Suprapubic skin (tissue), 4 donors: ENCODE results near the gene ITSN1. TPM values are rescaled to one million over a fixed set of nuclear protein-coding genes. Genes with fewer than 3 reads are reported as not detected.
A peak's percentile ranks its signal among the peaks of the same experiment; 100 is the strongest.
"Not testable (repeated sequence)": the region's sequence is repeated elsewhere in the genome, so short reads cannot be mapped to it uniquely, and the experiment has no call there.

ENCODE experiments used
- DNase-seq, 2 donors: peaks; one replicate each; pipeline ENCODE4 v3.0.0-alpha.2; 2019; ENCODE audit warnings: low spot score in 2 of 2
- H3K27ac ChIP-seq: fragments of 200-600 bp; sonication (generic); one replicate; pipeline ENCODE4 v1.5.1; 2019
- H3K27me3 ChIP-seq: fragments of 200-600 bp; sonication (generic); one replicate; pipeline ENCODE4 v1.5.1; 2019
- H3K36me3 ChIP-seq: fragments of 200-600 bp; sonication (generic); one replicate; pipeline ENCODE4 v1.5.1; 2019
- H3K4me1 ChIP-seq: fragments of 200-600 bp; sonication (generic); one replicate; pipeline ENCODE4 v1.5.1; 2019
- H3K4me3 ChIP-seq: fragments of 200-600 bp; sonication (generic); one replicate; pipeline ENCODE4 v1.5.1; 2019; ENCODE audit warnings: mild to moderate bottlenecking
- H3K9me3 ChIP-seq: fragments of 200-600 bp; sonication (generic); one replicate; pipeline ENCODE4 v1.5.1; 2019
- CTCF ChIP-seq, 2 donors: fragments of 200-600 bp in 1 of 2; fragments of 450-650 bp in 1 of 2; sonication (generic) in 1 of 2; IDR thresholded peaks; one replicate each; pipeline ENCODE4 v1.5.1; 2016 to 2019; ENCODE audit warnings: antibody characterized with exemption in 2 of 2, mild to moderate bottlenecking in 1 of 2, moderate library complexity in 1 of 2
- EP300 ChIP-seq: sonication (generic); formaldehyde crosslinking; IDR thresholded peaks from one replicate; pipeline ENCODE4 v1.6.1; 2017; ENCODE audit warnings: antibody characterized with exemption
- POLR2A ChIP-seq, 2 donors: fragments of 450-650 bp; IDR thresholded peaks; one replicate each; pipeline ENCODE4 v1.6.1; 2017; ENCODE audit warnings: antibody characterized with exemption in 2 of 2, mild to moderate bottlenecking in 2 of 2, moderate library complexity in 2 of 2
- POLR2AphosphoS5 ChIP-seq, 3 donors: sonication (generic); formaldehyde crosslinking; IDR thresholded peaks; one replicate each; pipeline ENCODE4 v1.6.1; 2017; ENCODE audit warnings: antibody characterized with exemption in 3 of 3
- WGBS: methylation state at CpG from one replicate; pipeline ENCODE4 v1.1.5; 2018; 5-methylcytosine and 5-hydroxymethylcytosine counted together
- total RNA-seq, 4 donors: library from RNA; depleted of rRNA; stranded (reverse); fragments of >200 nt; gene quantifications; one replicate each; pipeline ENCODE4 v1.1.0, GENCODE V29; 2016

The ITSN1 gene
- total RNA-seq, 4 donors from 2014 or later = 23.8 to 53.3 (median 35.2) TPM

GRCh38 chr21:33618407-33618806 is 23.9 kb upstream of the ITSN1 start:
- DNase-seq = no peak
- Histone ChIP-seq H3K9me3 (no peaks in the 10 kb centered on the region), H3K27me3 (no peaks in the 10 kb centered on the region), H3K36me3 (peaks cover 51% of the 10 kb centered on the region), H3K4me3 (no peak overlapping the region), H3K27ac (no peak overlapping the region), H3K4me1 (no peaks in the 10 kb centered on the region)
- no peak for TF ChIP-seq CTCF (IDR thresholded peaks at IDR 0.05)
- TF ChIP-seq POLR2AphosphoS5 (IDR thresholded peaks at IDR 0.05) = no peak
- TF ChIP-seq EP300 = no peak
- no peak for TF ChIP-seq POLR2A (IDR thresholded peaks at IDR 0.05)
- 100% methylated on average over 2 of the region's 2 CpGs for WGBS

- no peaks in the 10 kb centered on the region for H3K4me1 ChIP-seq
- no peak for TF ChIP-seq CTCF (IDR thresholded peaks at IDR 0.05)
- TF ChIP-seq POLR2AphosphoS5 (IDR thresholded peaks at IDR 0.05) = no peak
- no peak for TF ChIP-seq POLR2A (IDR thresholded peaks at IDR 0.05)
- no peak for TF ChIP-seq EP300
- peaks cover 47% of the 10 kb centered on the region for H3K36me3 ChIP-seq
- no peaks in the 10 kb centered on the region for H3K27me3 ChIP-seq
- no peak overlapping the region for H3K27ac ChIP-seq
- H3K4me3 ChIP-seq = no peak overlapping the region
- no peaks in the 10 kb centered on the region for H3K9me3 ChIP-seq
- 95% methylated on average over 4 of the region's 4 CpGs for WGBS
- no peak for DNase-seq
Measured at GRCh38 chr21:33619726-33620125, 22.6 kb upstream of the ITSN1 start.

- Histone ChIP-seq H3K27ac (no peak overlapping the region), H3K4me1 (no peaks in the 10 kb centered on the region), H3K27me3 (no peaks in the 10 kb centered on the region), H3K4me3 (no peak overlapping the region), H3K9me3 (no peaks in the 10 kb centered on the region), H3K36me3 (peaks cover 44% of the 10 kb centered on the region)
- no peak for TF ChIP-seq EP300
- TF ChIP-seq POLR2AphosphoS5 (IDR thresholded peaks at IDR 0.05) = no peak
- no peak for TF ChIP-seq CTCF (IDR thresholded peaks at IDR 0.05)
- no peak for TF ChIP-seq POLR2A (IDR thresholded peaks at IDR 0.05)
- DNase-seq = no peak
Measured at GRCh38 chr21:33622253-33622652, 20.0 kb upstream of the ITSN1 start.

- WGBS = 94% methylated on average over 7 of the region's 7 CpGs
- not testable (repeated sequence) for H3K4me3 ChIP-seq, H3K9me3 ChIP-seq, H3K27me3 ChIP-seq, H3K27ac ChIP-seq, DNase-seq, H3K4me1 ChIP-seq
- peaks cover 43% of the 10 kb centered on the region for H3K36me3 ChIP-seq
Measured at GRCh38 chr21:33626151-33626550, 16.1 kb upstream of the ITSN1 start.

GRCh38 chr21:33634254-33634653 is 8.0 kb upstream of the ITSN1 start:
- no peaks in the 10 kb centered on the region for H3K9me3 ChIP-seq
- no peak overlapping the region for H3K4me3 ChIP-seq
- no peaks in the 10 kb centered on the region for H3K4me1 ChIP-seq
- WGBS = 89% methylated on average over 2 of the region's 2 CpGs
- H3K27ac ChIP-seq = no peak overlapping the region
- DNase-seq = no peak
- H3K27me3 ChIP-seq = no peaks in the 10 kb centered on the region
- TF ChIP-seq EP300 (no peak), CTCF (IDR thresholded peaks at IDR 0.05) (no peak), POLR2AphosphoS5 (IDR thresholded peaks at IDR 0.05) (no peak), POLR2A (IDR thresholded peaks at IDR 0.05) (no peak)
- H3K36me3 ChIP-seq = peaks cover 14% of the 10 kb centered on the region

- WGBS = 23% methylated on average over 18 of the region's 18 CpGs
- no peak for DNase-seq
- peak overlapping the region; percentile 90 for H3K27ac ChIP-seq
- no peaks in the 10 kb centered on the region for H3K27me3 ChIP-seq
- TF ChIP-seq POLR2AphosphoS5 (IDR thresholded peaks at IDR 0.05) (no peak), EP300 (no peak)
- H3K4me3 ChIP-seq = peak overlapping the region; percentile 99
- H3K4me1 ChIP-seq = peaks cover 31% of the 10 kb centered on the region
- no peaks in the 10 kb centered on the region for H3K9me3 ChIP-seq
- H3K36me3 ChIP-seq = no peaks in the 10 kb centered on the region
Measured at GRCh38 chr21:33640697-33641351, 1.5 kb upstream of the ITSN1 start.
